HS-27A (cell line): Measurements from ENCODE around the gene KRTAP4-3.
"Not testable (repeated sequence)": the region's sequence is repeated elsewhere in the genome, so short reads cannot be mapped to it uniquely, and the experiment has no call there.

ENCODE experiments used
- DNase-seq: peaks from one replicate; pipeline ENCODE4 v3.0.0-alpha.2; 2012; ENCODE audit warnings: low read depth, missing footprints

The KRTAP4-3 gene

GRCh38 chr17:41117846-41118386 lies 50.1 kb downstream of the KRTAP4-3 start, which contains the start of gene KRTAP4-11:
Gene KRTAP4-11, minus strand, starts transcription at chr17:41118373. Its CDS starts 58 bp downstream, at chr17:41118315.
- not testable (repeated sequence) for DNase-seq
